ENCODE measurements around the gene CFD.
"Not testable (repeated sequence)": the region's sequence is repeated elsewhere in the genome, so short reads cannot be mapped to it uniquely, and the experiment has no call there.

The CFD gene

GRCh38 chr19:853014-853585 lies 6.4 kb upstream of the CFD start:
- FAIRE-seq = no peak

GRCh38 chr19:853614-854220 lies 5.7 kb upstream of the CFD start:
- FAIRE-seq = not testable (repeated sequence)

- peak; percentile 98 for FAIRE-seq
These were observed 4.9 kb upstream of the CFD start for GRCh38 chr19:854549-854948.

GRCh38 chr19:855142-855541 lies 4.3 kb upstream of the CFD start:
- no peak for FAIRE-seq

- no peak for FAIRE-seq
These were observed 3.8 kb upstream of the CFD start for GRCh38 chr19:855566-856120.

GRCh38 chr19:858284-858683 lies 1.2 kb upstream of the CFD start:
- FAIRE-seq = no peak

- no peak for FAIRE-seq
These were observed 1.8 kb downstream of the CFD start for GRCh38 chr19:861141-861755.

- no peak for FAIRE-seq
These were observed 2.5 kb downstream of the CFD start for GRCh38 chr19:861756-862580.

GRCh38 chr19:862581-863314 lies 3.3 kb downstream of the CFD start:
- no peak for FAIRE-seq

GRCh38 chr19:863315-863620 lies 3.8 kb downstream of the CFD start:
- no peak for FAIRE-seq

- no peak for FAIRE-seq
These were observed 7.4 kb downstream of the CFD start for GRCh38 chr19:866769-867300.

- no peak for FAIRE-seq
These were observed 7.9 kb downstream of the CFD start for GRCh38 chr19:867301-867793.

GRCh38 chr19:867855-868457 lies 8.5 kb downstream of the CFD start:
- no peak for FAIRE-seq

GRCh38 chr19:868458-869244 lies 9.2 kb downstream of the CFD start:
- FAIRE-seq = no peak

- no peak for FAIRE-seq
These were observed 10.0 kb downstream of the CFD start for GRCh38 chr19:869245-870177.

- no peak for FAIRE-seq
These were observed 10.8 kb downstream of the CFD start for GRCh38 chr19:870314-870713.

- no peak for FAIRE-seq
These were observed 11.5 kb downstream of the CFD start for GRCh38 chr19:870963-871401.

- no peak for FAIRE-seq
These were observed 12.2 kb downstream of the CFD start for GRCh38 chr19:871446-872265.

All from A204.1 (cell line).